ENCODE data around the gene TGFBR3. TPM values are rescaled to one million over a fixed set of nuclear protein-coding genes. Genes with fewer than 3 reads are reported as not detected.

TGFBR3 gene
- total RNA-seq, 1 donor from 2014 or later = 0.60 TPM

DNA sequence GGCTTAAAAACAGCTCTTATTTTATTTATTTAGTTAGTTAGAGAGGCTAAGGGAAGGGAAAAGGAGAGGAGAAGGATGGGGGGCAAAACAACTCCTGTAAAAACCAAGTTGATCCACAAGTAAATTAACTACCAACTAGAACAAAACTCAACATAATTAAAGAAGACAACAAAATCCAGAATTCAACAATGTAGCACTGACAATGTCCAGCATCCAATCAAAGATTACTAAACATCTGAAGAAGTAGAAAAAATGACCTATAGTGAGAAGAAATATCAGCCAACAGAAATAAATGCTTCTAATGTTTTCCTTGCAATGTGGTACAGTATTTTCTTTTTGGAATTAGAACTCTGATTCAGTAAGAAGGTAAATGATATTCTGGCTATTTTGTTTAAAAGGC is 225.2 kb downstream of the TGFBR3 start:
- no peak for DNase-seq
- Mint-ChIP-seq H3K4me3 (no peak overlapping the region), H3K36me3 (ENCODE audit: low read depth) (no peaks in the 10 kb centered on the region), H3K4me1 (no peaks in the 10 kb centered on the region), H3K9me3 (peaks cover 15% of the 10 kb centered on the region), H3K27ac (no peak overlapping the region), H3K27me3 (peaks cover 3% of the 10 kb centered on the region)
- POLR2A ChIA-PET = no interaction called here
- no peak for ATAC-seq (ENCODE audit: low read depth)
- intact Hi-C loops (cut with micrococcal nuclease) = no loop called here
- TF ChIP-seq CTCF (IDR thresholded peaks at IDR 0.05) = no peak
- CTCF ChIA-PET = no interaction called here

DNA sequence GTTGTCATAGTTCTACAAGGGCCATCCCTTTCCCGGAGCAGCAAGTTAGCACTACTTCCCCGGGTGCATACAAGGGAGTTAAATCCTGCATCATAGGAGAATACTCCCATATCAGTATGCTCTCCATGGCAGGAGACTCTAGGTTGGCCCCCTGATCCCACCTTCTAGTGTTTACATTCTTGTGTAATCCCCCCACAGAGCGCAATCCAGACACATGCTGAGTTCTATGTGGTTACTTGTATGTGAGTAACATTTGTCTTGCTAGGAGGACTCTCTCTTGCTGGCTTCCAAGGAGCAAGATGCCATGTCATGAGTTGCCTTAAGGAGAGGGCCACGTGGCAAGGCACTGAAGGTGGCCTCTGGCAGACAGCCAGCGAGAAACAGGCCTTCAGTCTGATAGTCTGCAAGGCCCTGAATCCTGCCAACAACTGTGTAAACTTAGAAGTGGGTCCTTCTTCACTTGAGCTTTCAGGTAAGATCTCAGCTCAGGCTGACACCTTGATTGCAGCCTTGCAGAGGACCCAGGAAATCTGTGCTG is 230.0 kb downstream of the TGFBR3 start:
- no peak for ATAC-seq (ENCODE audit: low read depth)
- Mint-ChIP-seq H3K4me1 (peaks cover 8% of the 10 kb centered on the region), H3K27ac (no peak overlapping the region), H3K9me3 (peaks cover 11% of the 10 kb centered on the region), H3K4me3 (no peak overlapping the region), H3K27me3 (peaks cover 3% of the 10 kb centered on the region), H3K36me3 (ENCODE audit: low read depth) (no peaks in the 10 kb centered on the region)
- ChIA-PET POLR2A (no interaction called here), CTCF (no interaction called here)
- no peak for TF ChIP-seq CTCF (IDR thresholded peaks at IDR 0.05)
- intact Hi-C loops (cut with micrococcal nuclease) = no loop called here
- no peak for DNase-seq

GRCh38 chr1:91653183-91653582 is 232.8 kb downstream of the TGFBR3 start:
- POLR2A ChIA-PET = no interaction called here
- Mint-ChIP-seq H3K36me3 (ENCODE audit: low read depth) (no peaks in the 10 kb centered on the region), H3K4me1 (peaks cover 13% of the 10 kb centered on the region), H3K27ac (no peak overlapping the region), H3K27me3 (peaks cover 3% of the 10 kb centered on the region), H3K9me3 (no peaks in the 10 kb centered on the region), H3K4me3 (no peak overlapping the region)
- no peak for TF ChIP-seq CTCF (IDR thresholded peaks at IDR 0.05)
- CTCF ChIA-PET = no interaction called here
- intact Hi-C loops (cut with micrococcal nuclease) = no loop called here
- no peak for DNase-seq
- ATAC-seq (ENCODE audit: low read depth) = no peak

DNA sequence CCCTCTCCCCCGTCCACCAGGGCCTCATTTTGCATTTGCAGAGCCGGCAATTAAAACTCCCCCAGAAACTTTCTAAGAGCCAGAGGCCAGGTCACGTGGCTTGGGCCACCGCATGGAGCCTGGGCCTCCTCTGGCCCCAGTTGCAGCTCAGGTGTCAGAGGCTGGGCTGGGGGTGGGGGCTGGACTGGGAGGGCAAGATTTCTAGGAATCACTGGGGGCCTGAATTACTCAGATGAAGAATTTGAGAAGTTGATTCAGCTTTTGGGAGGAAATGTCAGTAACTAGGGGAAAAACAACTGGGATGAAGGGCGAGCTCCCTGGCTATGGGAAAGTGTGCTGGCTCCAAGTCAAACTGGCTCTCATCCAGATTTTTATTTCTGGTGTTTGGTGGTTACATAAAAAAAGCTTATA is 234.3 kb downstream of the TGFBR3 start:
- peaks cover 13% of the 10 kb centered on the region for H3K4me1 Mint-ChIP-seq
- no peak overlapping the region for H3K4me3 Mint-ChIP-seq
- TF ChIP-seq CTCF (IDR thresholded peaks at IDR 0.05) = no peak
- H3K36me3 Mint-ChIP-seq (ENCODE audit: low read depth) = no peaks in the 10 kb centered on the region
- H3K9me3 Mint-ChIP-seq = no peaks in the 10 kb centered on the region
- DNase-seq (no peak), ATAC-seq (ENCODE audit: low read depth) (no peak)
- H3K27ac Mint-ChIP-seq = no peak overlapping the region
- CTCF ChIA-PET = no interaction called here
- POLR2A ChIA-PET = no interaction called here
- intact Hi-C loops (cut with micrococcal nuclease) = no loop called here
- no peaks in the 10 kb centered on the region for H3K27me3 Mint-ChIP-seq

- ChIA-PET POLR2A (no interaction called here), CTCF (no interaction called here)
- peaks cover 13% of the 10 kb centered on the region for H3K4me1 Mint-ChIP-seq
- no peak for ATAC-seq (ENCODE audit: low read depth)
- DNase-seq = no peak
- no peak for TF ChIP-seq CTCF (IDR thresholded peaks at IDR 0.05)
- no peak overlapping the region for H3K4me3 Mint-ChIP-seq
- H3K27ac Mint-ChIP-seq = no peak overlapping the region
- no peaks in the 10 kb centered on the region for H3K9me3 Mint-ChIP-seq
- H3K27me3 Mint-ChIP-seq = no peaks in the 10 kb centered on the region
- H3K36me3 Mint-ChIP-seq (ENCODE audit: low read depth) = no peaks in the 10 kb centered on the region
- intact Hi-C loops (cut with micrococcal nuclease) = no loop called here
These were observed 234.7 kb downstream of the TGFBR3 start for GRCh38 chr1:91651243-91651642.

Measured in activated B cell treated with CpG ODN at 0.5 μM for 24 hours (primary cell).